IPS DF 19.7 (cell line): Measurements from ENCODE around the gene TRPM4.

Source experiments
- DNase-seq: peaks from one replicate; pipeline ENCODE4 v3.0.0-alpha.2; 2013; ENCODE audit warnings: low read depth, low spot score

Gene TRPM4

DNA sequence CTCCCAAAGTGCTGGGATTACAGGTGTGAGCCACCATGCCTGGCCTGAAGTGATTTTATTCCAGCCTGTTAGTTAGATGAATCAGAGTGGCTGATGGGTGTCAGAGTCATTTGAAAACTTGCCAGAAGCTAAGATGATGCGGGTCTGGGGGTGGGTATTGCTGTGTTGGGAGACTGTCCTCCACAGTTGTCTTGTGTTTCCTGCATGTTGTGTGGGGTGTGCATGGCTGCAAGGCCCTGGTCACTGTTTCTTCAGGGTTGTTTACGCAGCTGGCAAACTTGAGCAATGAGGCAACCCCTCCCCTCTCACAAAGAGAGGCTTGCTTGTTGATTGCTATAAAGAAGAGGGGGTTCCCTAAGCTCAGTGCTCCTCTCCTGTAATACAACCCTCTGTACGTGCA, 71.8 kb downstream of the TRPM4 start:
- DNase-seq = no peak

DNA sequence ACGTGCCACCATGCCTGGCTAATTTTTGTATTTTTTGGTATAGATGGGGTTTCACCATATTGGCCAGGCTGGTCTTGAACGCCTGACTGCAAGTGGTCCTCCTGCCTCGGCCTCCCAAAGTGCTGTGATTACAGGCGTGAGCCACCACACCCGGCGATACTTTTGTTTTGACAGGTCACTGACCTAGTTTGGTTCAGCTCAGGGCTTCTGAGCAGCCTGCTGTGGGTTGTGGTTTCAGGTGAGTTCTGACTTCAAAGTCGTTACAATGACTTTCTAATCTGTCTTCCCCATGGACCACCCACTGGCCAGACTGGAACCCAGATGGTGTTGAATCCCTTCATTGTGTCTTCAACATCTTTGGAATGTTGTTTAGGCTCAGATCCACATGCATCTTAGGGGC, 73.8 kb downstream of the TRPM4 start:
- no peak for DNase-seq

DNA sequence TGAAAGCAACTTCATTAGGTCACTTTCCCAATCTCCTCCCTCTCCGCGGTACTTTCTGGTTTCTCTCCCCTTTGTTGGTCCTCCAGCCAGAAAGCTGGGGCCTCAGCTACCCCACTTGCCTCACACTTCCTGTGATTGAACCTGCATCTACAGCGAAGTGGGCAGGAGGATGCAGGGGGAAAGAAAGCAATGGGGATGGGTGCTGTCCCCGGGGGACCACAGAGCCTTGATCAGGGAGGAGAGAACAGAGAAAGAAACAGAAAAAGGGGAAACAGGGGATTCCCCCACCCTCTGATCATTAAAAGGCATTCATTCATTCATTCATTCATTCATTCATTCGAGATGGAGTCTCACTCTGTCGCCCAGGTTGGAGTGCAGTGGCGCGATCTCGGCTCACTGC, 74.2 kb downstream of the TRPM4 start:
- DNase-seq = no peak

DNA sequence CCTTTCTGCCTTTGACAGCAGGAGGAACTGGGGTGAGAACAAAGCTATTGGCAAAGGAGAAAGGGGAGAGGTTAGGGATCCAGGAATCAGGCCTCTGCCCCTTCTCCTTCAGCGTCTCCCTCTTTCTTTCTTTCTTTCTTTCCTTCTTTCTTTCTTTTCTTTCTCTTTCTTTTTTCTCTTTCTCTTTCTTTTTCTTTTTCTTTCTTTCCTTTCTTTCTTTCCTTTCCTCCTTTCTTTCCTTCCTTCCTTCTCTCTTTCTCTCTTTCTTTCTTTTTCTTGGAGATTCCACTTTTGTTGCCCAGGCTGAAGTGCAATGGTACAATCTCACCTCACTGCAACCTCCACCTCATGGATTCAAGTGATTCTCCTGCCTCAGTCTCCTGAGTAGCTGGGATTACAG, 75.6 kb downstream of the TRPM4 start:
- DNase-seq = no peak

DNA sequence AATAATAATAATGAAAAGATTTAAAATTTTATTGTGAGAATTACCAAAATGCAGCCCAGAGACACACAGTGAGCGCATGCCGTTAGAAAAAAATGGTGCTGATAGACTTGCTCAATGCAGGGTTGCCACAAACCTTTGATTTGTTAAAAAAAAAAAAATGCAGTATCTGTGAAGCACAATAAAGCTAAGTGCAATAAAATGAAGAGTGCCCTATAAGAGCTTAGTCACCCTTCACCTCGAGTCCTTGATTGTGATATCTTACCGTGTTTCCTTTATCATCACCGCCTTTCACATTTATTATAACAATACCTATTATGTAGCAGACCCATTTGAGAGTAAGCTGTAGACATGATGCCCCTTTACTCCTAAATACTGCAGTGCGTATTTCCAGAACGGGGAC, 84.2 kb downstream of the TRPM4 start:
- no peak for DNase-seq

DNA sequence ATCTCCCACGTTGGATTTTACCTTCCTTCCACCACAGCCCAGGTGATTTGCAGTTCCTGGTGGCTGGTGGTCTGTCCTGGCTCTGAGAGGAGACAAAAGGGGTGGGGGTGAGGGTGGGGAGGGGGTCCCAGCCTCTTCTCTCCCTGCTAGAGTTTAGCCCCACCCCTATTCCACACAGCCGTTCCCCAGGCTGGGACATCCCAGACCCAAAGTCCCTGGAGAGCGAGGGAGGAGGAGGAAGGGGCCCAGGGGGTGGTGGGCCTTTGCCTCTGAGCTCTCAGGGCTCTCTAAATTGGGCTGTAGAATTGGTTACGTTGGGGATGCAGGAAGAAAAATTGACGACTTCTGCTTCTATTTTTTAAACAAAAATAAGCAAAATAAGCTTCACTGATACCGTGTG, 85.5 kb downstream of the TRPM4 start:
- no peak for DNase-seq

DNA sequence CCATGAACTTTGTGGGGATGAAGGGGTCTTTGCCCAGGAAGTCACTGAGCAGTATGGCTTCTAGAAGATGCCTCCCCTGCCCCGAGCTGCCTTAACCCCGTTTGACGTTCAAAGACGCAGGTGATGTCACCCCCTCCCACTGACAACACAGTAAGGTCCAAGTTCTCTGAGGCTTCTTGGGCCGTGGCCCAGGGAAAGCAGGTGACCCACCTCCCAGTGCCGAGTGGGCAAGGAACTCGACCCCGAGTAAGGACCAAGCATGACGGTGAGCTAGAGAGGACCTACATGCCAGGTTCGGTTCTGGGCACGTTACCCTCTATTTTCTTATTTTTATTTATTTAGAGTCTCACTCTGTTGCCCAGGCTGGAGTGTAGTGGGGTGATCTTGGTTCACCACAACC, 86.1 kb downstream of the TRPM4 start:
- no peak for DNase-seq

DNA sequence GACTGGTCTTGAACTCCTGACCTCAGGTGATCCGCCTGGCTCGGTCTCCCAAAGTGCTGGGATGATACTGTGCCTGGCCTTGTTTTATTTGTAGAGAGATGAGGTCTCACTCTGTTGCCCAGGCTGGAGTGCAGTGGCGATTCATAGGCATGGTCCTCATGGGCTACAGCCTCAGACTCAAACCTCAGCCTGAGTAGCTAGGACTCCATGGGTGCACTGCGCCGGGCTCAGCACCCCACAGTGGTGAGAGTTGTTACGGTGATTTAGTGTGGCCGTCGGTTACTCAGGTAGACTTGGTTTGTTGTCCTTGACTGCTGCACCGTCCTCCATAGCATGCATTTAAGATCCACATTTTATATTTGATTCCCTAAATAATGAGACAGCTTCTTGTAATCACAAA, 86.7 kb downstream of the TRPM4 start:
- DNase-seq = no peak

DNA sequence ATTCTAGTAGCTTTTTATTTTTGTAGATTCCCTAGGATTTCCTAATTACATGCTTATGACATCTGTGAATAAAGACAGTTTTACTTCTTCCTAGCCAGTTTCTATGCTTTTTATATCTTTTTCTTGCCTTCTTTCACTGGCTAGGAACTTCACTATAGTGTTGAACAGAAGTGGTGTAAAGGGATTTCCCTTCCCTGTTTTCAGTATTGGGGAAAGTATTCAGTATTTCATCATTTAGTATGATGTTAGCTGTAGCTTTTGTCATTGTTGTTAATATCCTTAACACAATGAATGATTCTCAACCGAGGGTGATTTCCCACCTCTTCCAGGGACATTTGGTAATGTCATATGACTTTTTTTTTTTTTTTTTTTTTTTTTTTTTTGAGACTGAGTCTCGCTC, 90.1 kb downstream of the TRPM4 start:
- no peak for DNase-seq

DNA sequence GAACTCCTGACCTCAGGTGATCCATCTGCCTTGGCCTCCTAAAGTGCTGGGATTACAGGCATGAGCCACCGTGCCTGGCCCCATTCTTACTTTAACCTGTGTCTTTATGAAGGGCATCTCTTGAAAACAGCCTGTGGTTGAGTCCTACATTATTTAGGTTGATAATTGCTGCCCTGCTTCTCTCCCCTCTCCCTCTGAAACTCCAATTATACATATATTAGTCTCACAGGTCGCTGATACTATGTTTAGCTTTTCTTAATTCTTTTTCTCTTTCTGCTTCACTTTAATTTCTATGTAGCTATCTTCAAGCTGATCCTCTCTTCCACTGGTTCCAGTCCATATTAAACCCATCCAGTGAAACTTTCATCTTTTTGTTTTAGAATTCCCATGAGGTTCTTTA, 92.3 kb downstream of the TRPM4 start:
- DNase-seq = no peak

DNA sequence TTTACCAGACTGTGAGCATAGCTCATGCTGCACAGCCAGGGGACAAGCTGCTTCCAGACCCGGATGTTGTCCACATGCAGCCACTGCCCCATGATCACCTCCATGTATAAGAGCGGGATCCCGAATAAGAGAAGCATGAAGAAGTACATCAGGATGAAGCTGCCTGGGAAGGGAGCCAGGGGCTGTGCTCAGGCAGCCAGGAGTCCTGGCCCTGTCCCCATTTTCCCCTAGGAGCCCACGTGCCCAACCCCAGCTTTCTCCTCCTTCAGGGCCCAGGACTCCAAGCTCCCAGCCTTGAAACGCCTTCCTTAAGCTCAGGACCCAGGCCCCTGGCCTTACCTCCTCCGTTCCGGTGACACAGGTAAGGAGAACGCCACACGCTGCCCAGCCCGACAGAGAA, 98.1 kb downstream of the TRPM4 start:
- DNase-seq = no peak

DNA sequence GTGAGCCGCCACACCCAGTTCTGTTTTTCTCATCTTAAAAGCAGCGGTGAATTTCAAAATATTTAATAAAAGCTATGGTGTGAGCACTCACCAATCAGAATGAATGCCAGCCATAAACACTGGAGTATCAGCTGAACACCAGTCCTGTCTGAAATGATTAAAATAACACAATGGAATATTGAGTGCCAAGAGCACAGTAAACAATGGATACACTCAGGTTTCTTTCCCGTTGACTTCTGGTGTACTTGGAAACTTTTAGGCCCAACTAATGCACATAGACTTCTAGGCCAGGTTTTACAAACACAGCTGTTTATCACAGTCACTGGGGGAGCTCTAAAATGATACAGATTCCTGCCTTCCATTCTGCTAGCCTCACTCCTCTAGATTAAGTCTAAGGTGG, 99.1 kb downstream of the TRPM4 start:
- DNase-seq = no peak
